Spleen (tissue), 7 donors: ENCODE measurements around the gene DAPL1.
A peak's percentile ranks its signal among the peaks of the same experiment; 100 is the strongest.

ENCODE experiments used
- CTCF ChIP-seq, 11 experiments: fragments of 200-600 bp in 7 of 11; fragments of 450-650 bp in 4 of 11; sonication (generic) in 4 of 11; IDR thresholded peaks in 8 of 11; conservative IDR thresholded peaks in 3 of 11; 1 replicate in 7 of 11; 2 replicates in 4 of 11; pipeline versions ENCODE4 v1.4.0 to v1.8.0; 2016 to 2021; ENCODE audit warnings: antibody characterized with exemption in 11 of 11, inconsistent platforms in 4 of 11, mild to moderate bottlenecking in 1 of 11
- POLR2A ChIP-seq, 3 donors: fragments of 450-650 bp; IDR thresholded peaks; one replicate each; pipeline ENCODE4 v1.5.1; 2017; ENCODE audit warnings: antibody characterized with exemption in 3 of 3, mild to moderate bottlenecking in 1 of 3
- donor health status: DM: no; HTN: no; CAD: no; lungs with moderate emphysema.
- donor health status: DM: no; HTN: no; CAD: no.
- donor health status: DM: no; HTN: no; CAD: no.

- TF ChIP-seq POLR2A (IDR thresholded peaks at IDR 0.05) (no peak), CTCF (IDR thresholded peaks at IDR 0.05 in 8 of 11, conservative IDR thresholded peaks at IDR 0.05 in 3 of 11) (peak in 2 of 11 experiments; percentile 4)
These were observed 49.2 kb upstream of the DAPL1 start for GRCh38 chr2:158745866-158746382.
